B cell (primary cell): Measurements from ENCODE around the gene GSTO2. TPM values are rescaled to one million over a fixed set of nuclear protein-coding genes. Genes with fewer than 3 reads are reported as not detected.

Source experiments
- ATAC-seq: fragments of 200-7000 bp; cut with Tn5 transposase; one replicate; pipeline ENCODE4 v1.10.0; 2021; ENCODE audit warnings: low read depth, mild to moderate bottlenecking, moderate number of reproducible peaks, moderate library complexity
- CTCF ChIA-PET: fragments of 350-600 bp; sonication (Branson Sonifier 250); formaldehyde crosslinking; loops from one replicate; lab custom pipeline; 2021; ENCODE audit warnings: antibody characterized with exemption, inconsistent platforms; lab: Charles Lee
- POLR2A ChIA-PET: fragments of 350-600 bp; sonication (Branson Sonifier 250); formaldehyde crosslinking; loops from one replicate; lab custom pipeline; 2021; ENCODE audit warnings: antibody characterized with exemption; lab: Charles Lee
- DNase-seq: peaks from one replicate; pipeline ENCODE4 v3.0.0; 2013
- H2AFZ ChIP-seq: 2 replicates; pipeline ENCODE4 v1.6.1; 2012; ENCODE audit warnings: mild to moderate bottlenecking, low read depth, low read length; ENCODE audit not compliant: insufficient read depth, poor library complexity, severe bottlenecking
- H3K27ac ChIP-seq, 2 donors: 1 replicate in 1 of 2; 2 replicates in 1 of 2; pipeline ENCODE4 v1.5.1; 2012 to 2013; ENCODE audit warnings: low read length in 2 of 2, mild to moderate bottlenecking in 2 of 2, moderate library complexity in 1 of 2
- H3K27me3 ChIP-seq, 4 experiments: fragments of 200-600 bp in 1 of 4; sonication (generic) in 1 of 4; replicated peaks in 1 of 4; 1 replicate in 2 of 4; 2 replicates in 2 of 4; pipeline versions ENCODE4 v1.6.1 to v1.7.0; 2013 to 2016; ENCODE audit warnings: low read length in 3 of 4, mild to moderate bottlenecking in 2 of 4, mixed read lengths in 1 of 4, moderate library complexity in 1 of 4; ENCODE audit not compliant: insufficient read depth in 4 of 4, control insufficient read depth in 3 of 4; ENCODE audit errors: control extremely low read depth in 1 of 4
- H3K36me3 ChIP-seq, 2 experiments: replicated peaks in 1 of 2; 1 replicate in 1 of 2; 2 replicates in 1 of 2; pipeline versions ENCODE4 v1.6.1 to v1.7.1; 2013; ENCODE audit warnings: low read length in 1 of 2; ENCODE audit not compliant: insufficient read depth in 2 of 2, control insufficient read depth in 1 of 2; ENCODE audit errors: control extremely low read depth in 1 of 2, extremely low read depth in 1 of 2
- H3K4me1 ChIP-seq, 2 donors: fragments of 200-600 bp in 1 of 2; sonication (generic) in 1 of 2; 1 replicate in 1 of 2; 2 replicates in 1 of 2; pipeline versions ENCODE4 v1.5.1 to v1.6.1; 2013 to 2017; ENCODE audit warnings: low read length in 2 of 2; ENCODE audit not compliant: control insufficient read depth in 2 of 2, insufficient read depth in 2 of 2
- H3K4me2 ChIP-seq: replicated peaks from 2 replicates; pipeline ENCODE3; 2012; ENCODE audit warnings: mild to moderate bottlenecking, low read depth, low read length; ENCODE audit not compliant: poor library complexity, severe bottlenecking
- H3K4me3 ChIP-seq, 5 experiments: fragments of 200-600 bp in 1 of 5; sonication (generic) in 1 of 5; 1 replicate in 3 of 5; 2 replicates in 2 of 5; pipeline versions ENCODE4 v1.5.1 to v1.7.0; 2011 to 2016; ENCODE audit warnings: low read length in 4 of 5, mild to moderate bottlenecking in 4 of 5, low read depth in 2 of 5, control low read depth in 1 of 5, moderate library complexity in 1 of 5; ENCODE audit not compliant: insufficient read depth in 1 of 5; ENCODE audit errors: control extremely low read depth in 1 of 5, extremely low read depth in 1 of 5
- H3K79me2 ChIP-seq: fragments of 200-600 bp; sonication (generic); one replicate; pipeline ENCODE4 v1.6.0; 2016; ENCODE audit warnings: low read length; ENCODE audit not compliant: control insufficient read depth, insufficient read depth
- H3K9ac ChIP-seq: fragments of 200-600 bp; sonication (generic); 2 replicates; pipeline ENCODE4 v1.6.1; 2017; ENCODE audit warnings: mild to moderate bottlenecking, low read length, moderate library complexity
- H3K9me3 ChIP-seq, 3 donors: one replicate each; pipeline versions ENCODE4 v1.6.1 to v1.7.1; 2013; ENCODE audit warnings: low read length in 2 of 3; ENCODE audit not compliant: control insufficient read depth in 2 of 3, insufficient read depth in 1 of 3; ENCODE audit errors: control extremely low read depth in 1 of 3
- H4K20me1 ChIP-seq: 2 replicates; pipeline ENCODE4 v1.6.0; 2012; ENCODE audit warnings: mild to moderate bottlenecking, low read length; ENCODE audit not compliant: insufficient read depth, control insufficient read depth, poor library complexity, severe bottlenecking
- H3K27ac Mint-ChIP-seq: one replicate; pipeline ENCODE4 v1.8.0; 2021; ENCODE audit warnings: mixed read lengths
- H3K27me3 Mint-ChIP-seq: one replicate; pipeline ENCODE4 v1.8.0; 2021; ENCODE audit warnings: mixed read lengths
- H3K4me1 Mint-ChIP-seq: one replicate; pipeline ENCODE4 v1.8.0; 2021; ENCODE audit warnings: mixed read lengths
- H3K4me3 Mint-ChIP-seq: one replicate; pipeline ENCODE4 v1.8.0; 2021; ENCODE audit warnings: mixed read lengths
- H3K9me3 Mint-ChIP-seq: one replicate; pipeline ENCODE4 v1.8.0; 2022; ENCODE audit warnings: mixed read lengths; ENCODE audit not compliant: insufficient read depth
- CTCF ChIP-seq: fragments of 200-600 bp; IDR thresholded peaks from one replicate; pipeline ENCODE4 v1.8.0; 2022; ENCODE audit warnings: antibody characterized with exemption, mild to moderate bottlenecking
- EZH2 ChIP-seq: IDR thresholded peaks from 2 replicates; pipeline ENCODE4 v1.6.1; 2012; ENCODE audit warnings: borderline replicate concordance, low read depth, mild to moderate bottlenecking, moderate library complexity, low read length; ENCODE audit not compliant: insufficient read depth, poor library complexity, severe bottlenecking
- WGBS: methylation state at CpG from one replicate; pipeline ENCODE4 v1.1.5; 2013; ENCODE audit warnings: missing lambda C conversion rate; ENCODE audit not compliant: insufficient coverage; 5-methylcytosine and 5-hydroxymethylcytosine counted together
- intact Hi-C: fragments of 100-400 bp; cut with micrococcal nuclease; formaldehyde crosslinking; loops from one replicate; pipeline ENCODE4 v1.10.0; 2022
- polyA plus RNA-seq: library from polyadenylated mRNA; depleted of rRNA; stranded (reverse); fragments of >200 nt; gene quantifications from 2 replicates; pipeline ENCODE4 v1.2.3, GENCODE V29; 2012
- total RNA-seq, 2 donors: library from RNA; stranded (reverse); fragments of 120-200 nt in 1 of 2; gene quantifications; 1 replicate in 1 of 2; 2 replicates in 1 of 2; pipeline versions ENCODE4 v1.2.3 to v1.2.4, GENCODE V29; 2013 to 2022

Gene GSTO2
- total and polyA plus RNA-seq, 2 donors (not counting 1 experiment from before 2014, with no cell fraction given) = 0.16 to 0.89 TPM

DNA sequence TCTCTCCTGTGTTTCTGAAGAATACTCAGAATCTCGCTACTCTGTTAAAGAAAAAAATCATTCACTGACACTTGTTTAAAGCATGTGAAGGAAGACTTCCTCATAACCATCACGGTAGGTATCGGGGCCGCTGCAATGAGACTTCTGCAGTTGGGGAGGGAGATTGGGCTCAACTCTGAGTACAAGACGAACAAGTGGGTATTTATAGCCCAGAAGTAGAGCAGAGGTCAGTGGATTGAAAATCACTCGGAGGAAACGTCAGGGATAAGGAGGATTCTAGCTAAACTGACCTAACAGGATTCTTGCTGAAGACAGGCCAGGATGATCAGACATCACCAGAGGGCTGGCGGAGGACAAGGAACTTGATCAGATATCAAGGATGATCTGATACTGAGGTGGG lies 35.9 kb downstream of the GSTO2 start:
- 92% methylated on average over 4 of the region's 8 CpGs for WGBS
- peaks cover 13 to 21% of the 10 kb centered on the region in 2 donors for H3K4me1 ChIP-seq
- H3K79me2 ChIP-seq = no peaks in the 10 kb centered on the region
- Mint-ChIP-seq H3K4me3 (no peak overlapping the region), H3K9me3 (no peaks in the 10 kb centered on the region), H3K27ac (no peak overlapping the region), H3K4me1 (peaks cover 21% of the 10 kb centered on the region), H3K27me3 (peaks cover 10% of the 10 kb centered on the region)
- ChIA-PET CTCF (interaction anchor here (0.7 to 23.3 kb wide), 12 partner anchors 12 to 416 kb away, joined by 3 to 594 read pairs (median 14); partner anchors contain the start of genes CFAP58 and ITPRIP), POLR2A (interaction anchor here (1.0 to 1.4 kb wide), 5 partner anchors 33 to 48 kb away, joined by 3 to 8 read pairs (median 5); partner anchors contain the start of genes CFAP58, GSTO2 and ITPRIP)
- no peak for TF ChIP-seq EZH2
- intact Hi-C loops = loop anchor here (1.0 kb wide), 3 partner anchors 14 to 45 kb away; no protein-coding TSS in a partner anchor
- ATAC-seq (no peak), DNase-seq (no peak)
- H3K36me3 ChIP-seq = no peaks in the 10 kb centered on the region
- no peak overlapping the region for H3K27ac ChIP-seq
- H3K4me3 ChIP-seq = no peak overlapping the region
- no peaks in the 10 kb centered on the region for H3K9me3 ChIP-seq
- H3K27me3 ChIP-seq = peaks cover 0 to 3% (median 0%) of the 10 kb centered on the region in 4 experiments
- no peak overlapping the region for H3K9ac ChIP-seq
- peaks cover 5% of the 10 kb centered on the region for H4K20me1 ChIP-seq
- no peak overlapping the region for H3K4me2 ChIP-seq
- no peak overlapping the region for H2AFZ ChIP-seq

DNA sequence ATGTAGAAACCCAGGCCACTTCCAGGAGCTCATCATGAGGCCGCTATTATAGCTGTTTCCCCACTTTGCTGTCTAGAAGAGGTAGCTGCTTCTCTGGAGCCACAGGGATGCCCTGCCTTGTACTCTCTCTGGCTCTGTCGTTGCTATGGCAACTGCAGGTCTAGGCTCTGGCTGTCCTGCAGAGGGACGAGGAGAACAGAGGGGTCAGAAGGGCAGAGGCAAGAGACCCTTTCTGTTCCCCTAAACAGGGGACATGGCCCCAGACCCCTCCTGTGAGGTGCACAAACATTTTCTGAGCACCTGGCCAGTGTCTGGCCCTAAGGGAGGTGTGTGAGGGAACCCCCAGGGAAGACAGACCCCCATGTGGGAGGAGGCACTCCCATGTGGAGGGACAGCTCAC lies 37.9 kb downstream of the GSTO2 start:
- peaks cover 13 to 21% of the 10 kb centered on the region in 2 donors for H3K4me1 ChIP-seq
- ATAC-seq = no peak
- TF ChIP-seq EZH2 (no peak), CTCF (no peak)
- intact Hi-C loops = no loop called here
- peaks cover 23% of the 10 kb centered on the region for H3K4me1 Mint-ChIP-seq
- peaks cover 23% of the 10 kb centered on the region for H4K20me1 ChIP-seq
- no peak overlapping the region for H3K27ac ChIP-seq
- H3K27me3 Mint-ChIP-seq = no peaks in the 10 kb centered on the region
- no peak overlapping the region for H3K27ac Mint-ChIP-seq
- no peak overlapping the region for H3K4me3 Mint-ChIP-seq
- no peak overlapping the region for H3K4me2 ChIP-seq
- no peaks in the 10 kb centered on the region for H3K9me3 ChIP-seq
- no peak for DNase-seq
- 96% methylated on average over 3 of the region's 3 CpGs for WGBS
- CTCF ChIA-PET = interaction anchor here (1.2 to 23.3 kb wide), 8 partner anchors 8 to 50 kb away, joined by 5 to 594 read pairs (median 52); partner anchors contain the start of genes CFAP58 and ITPRIP
- H3K9me3 Mint-ChIP-seq = no peaks in the 10 kb centered on the region
- no peak overlapping the region for H3K9ac ChIP-seq
- H3K79me2 ChIP-seq = no peaks in the 10 kb centered on the region
- POLR2A ChIA-PET = no interaction called here
- H2AFZ ChIP-seq = no peak overlapping the region
- no peak overlapping the region for H3K4me3 ChIP-seq
- peaks cover 0 to 16% of the 10 kb centered on the region in 2 experiments for H3K36me3 ChIP-seq
- H3K27me3 ChIP-seq = no peaks in the 10 kb centered on the region
